DND-41 (cell line): ENCODE data around the gene CIB2.
A peak's percentile ranks its signal among the peaks of the same experiment; 100 is the strongest.

Experiments used
- ATAC-seq: fragments of 200-7000 bp; cut with Tn5 transposase; 3 replicates; pipeline ENCODE4 v1.9.1; 2021; ENCODE audit warnings: low read depth; ENCODE audit not compliant: insufficient read depth
- DNase-seq: peaks from one replicate; pipeline ENCODE4 v3.0.0-alpha.2; 2020
- H2AFZ ChIP-seq: 2 replicates; pipeline ENCODE4 v1.6.0; 2012; ENCODE audit warnings: low read depth, low read length
- H3K27ac ChIP-seq: 2 replicates; pipeline ENCODE4 v1.5.1; 2012; ENCODE audit warnings: low read length, inconsistent platforms
- H3K27me3 ChIP-seq: fragments of 200-600 bp; sonication (generic); 2 replicates; pipeline ENCODE4 v1.6.0; 2012; ENCODE audit warnings: low read length, mild to moderate bottlenecking, inconsistent platforms; ENCODE audit not compliant: insufficient read depth, poor library complexity
- H3K36me3 ChIP-seq: 2 replicates; pipeline ENCODE4 v1.5.1; 2012; ENCODE audit warnings: low read length, inconsistent platforms; ENCODE audit not compliant: insufficient read depth
- H3K4me1 ChIP-seq: 2 replicates; pipeline ENCODE4 v1.5.1; 2012; ENCODE audit warnings: mild to moderate bottlenecking, low read length; ENCODE audit not compliant: insufficient read depth
- H3K4me2 ChIP-seq: 2 replicates; pipeline ENCODE4 v1.6.0; 2012; ENCODE audit warnings: mild to moderate bottlenecking, moderate library complexity, low read length, inconsistent platforms; ENCODE audit not compliant: insufficient read depth
- H3K4me3 ChIP-seq, 2 experiments: fragments of 200-600 bp in 1 of 2; shearing (Covaris generic) in 1 of 2; 2 replicates each; pipeline ENCODE4 v1.5.1; 2012 to 2016; ENCODE audit warnings: inconsistent platforms in 2 of 2, low read length in 2 of 2, mild to moderate bottlenecking in 2 of 2, low read depth in 1 of 2, moderate library complexity in 1 of 2
- H3K79me2 ChIP-seq: 2 replicates; pipeline ENCODE4 v1.6.0; 2012; ENCODE audit warnings: low read length, inconsistent platforms; ENCODE audit not compliant: insufficient read depth
- H3K9ac ChIP-seq: 2 replicates; pipeline ENCODE4 v1.6.0; 2012; ENCODE audit warnings: low read depth, mild to moderate bottlenecking, inconsistent platforms, low read length, moderate library complexity
- H3K9me3 ChIP-seq: 2 replicates; pipeline ENCODE4 v1.5.1; 2012; ENCODE audit warnings: low read length, moderate library complexity, mild to moderate bottlenecking, inconsistent platforms; ENCODE audit not compliant: insufficient read depth, severe bottlenecking
- H4K20me1 ChIP-seq: 2 replicates; pipeline ENCODE4 v1.6.0; 2012; ENCODE audit warnings: low read length; ENCODE audit not compliant: insufficient read depth
- CTCF ChIP-seq: IDR thresholded peaks from 2 replicates; pipeline ENCODE4 v1.5.1; 2012; ENCODE audit warnings: borderline replicate concordance, low read length, moderate library complexity, mild to moderate bottlenecking; ENCODE audit not compliant: poor library complexity, severe bottlenecking; ENCODE audit errors: extremely low read depth
- EZH2 ChIP-seq: IDR thresholded peaks from 3 replicates; pipeline ENCODE4 v1.6.1; 2012; ENCODE audit warnings: borderline replicate concordance, low read depth, mild to moderate bottlenecking, moderate library complexity, low read length, inconsistent platforms; ENCODE audit not compliant: severe bottlenecking

The CIB2 gene

GRCh38 chr15:78168608-78169007, 37.4 kb upstream of the CIB2 start:
- no peaks in the 10 kb centered on the region for H3K9me3 ChIP-seq
- H3K36me3 ChIP-seq = peaks cover 79% of the 10 kb centered on the region
- no peak overlapping the region for H3K4me2 ChIP-seq
- H3K27ac ChIP-seq = peak overlapping the region; percentile 94
- H3K4me3 ChIP-seq = no peak overlapping the region
- TF ChIP-seq EZH2 (no peak), CTCF (no peak)
- H2AFZ ChIP-seq = no peak overlapping the region
- H4K20me1 ChIP-seq = no peaks in the 10 kb centered on the region
- ATAC-seq (no peak), DNase-seq (no peak)
- no peak overlapping the region; the same call in 1 of the 2 replicates for H3K9ac ChIP-seq
- H3K27me3 ChIP-seq = no peaks in the 10 kb centered on the region
- H3K79me2 ChIP-seq = peaks cover 5% of the 10 kb centered on the region
- peaks cover 48% of the 10 kb centered on the region for H3K4me1 ChIP-seq

GRCh38 chr15:78167227-78167888, 36.1 kb upstream of the CIB2 start:
- no peak overlapping the region for H2AFZ ChIP-seq
- peaks cover 35% of the 10 kb centered on the region for H3K4me1 ChIP-seq
- H3K9ac ChIP-seq = peak overlapping the region; percentile 47
- no peak overlapping the region for H3K4me3 ChIP-seq
- ATAC-seq (peak; percentile 95), DNase-seq (peak; percentile 76)
- no peaks in the 10 kb centered on the region for H4K20me1 ChIP-seq
- no peaks in the 10 kb centered on the region for H3K9me3 ChIP-seq
- TF ChIP-seq EZH2 (no peak), CTCF (no peak)
- peaks cover 83% of the 10 kb centered on the region for H3K36me3 ChIP-seq
- peaks cover 5% of the 10 kb centered on the region for H3K79me2 ChIP-seq
- peak overlapping the region; percentile 94 for H3K27ac ChIP-seq
- no peaks in the 10 kb centered on the region for H3K27me3 ChIP-seq
- H3K4me2 ChIP-seq = peak overlapping the region; percentile 42

DNA sequence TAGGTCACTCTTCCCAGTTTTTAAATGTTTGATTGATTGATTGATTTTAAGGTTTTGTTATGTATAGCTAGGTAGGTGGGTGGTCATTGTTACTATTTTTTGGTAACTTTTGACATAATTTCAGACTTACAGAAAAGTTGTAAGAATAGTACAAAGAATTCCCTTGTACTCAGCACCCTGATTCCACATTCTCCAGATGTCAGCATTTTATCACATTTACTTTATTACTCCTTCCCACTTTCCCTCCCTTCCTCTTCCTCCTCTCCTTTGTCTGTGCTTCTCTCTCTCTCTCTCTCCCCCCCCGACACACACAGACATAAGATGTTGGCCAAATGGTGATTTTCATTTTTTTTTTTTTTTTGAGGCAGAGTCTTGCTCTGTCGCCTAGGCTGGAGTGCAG, 32.8 kb upstream of the CIB2 start:
- Histone ChIP-seq H3K27me3 (no peaks in the 10 kb centered on the region), H3K27ac (no peak overlapping the region), H3K4me3 (no peak overlapping the region), H3K4me2 (no peak overlapping the region), H4K20me1 (no peaks in the 10 kb centered on the region), H2AFZ (no peak overlapping the region), H3K9ac (no peak overlapping the region), H3K4me1 (peaks cover 29% of the 10 kb centered on the region), H3K79me2 (peaks cover 5% of the 10 kb centered on the region), H3K9me3 (no peaks in the 10 kb centered on the region), H3K36me3 (peaks cover 80% of the 10 kb centered on the region)
- ATAC-seq (no peak), DNase-seq (no peak)
- TF ChIP-seq EZH2 (no peak), CTCF (no peak)

DNA sequence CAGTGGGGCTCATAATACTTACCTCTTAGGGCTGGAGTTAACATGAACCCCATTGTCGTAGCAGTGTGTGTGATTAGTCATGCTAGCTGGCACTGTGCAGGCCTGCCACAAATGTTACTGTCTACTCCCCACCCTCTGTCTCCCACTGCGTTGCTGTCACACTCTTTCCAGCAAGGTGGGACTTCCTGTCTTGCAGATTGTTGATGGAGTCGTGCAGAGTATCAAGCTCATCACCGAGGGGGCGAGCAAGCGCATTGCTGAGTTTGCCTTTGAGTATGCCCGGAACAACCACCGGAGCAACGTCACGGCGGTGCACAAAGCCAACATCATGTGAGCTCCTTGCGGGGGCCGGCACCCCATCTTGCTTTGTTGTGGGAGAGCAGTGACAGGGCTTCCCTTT, 30.8 kb upstream of the CIB2 start:
- no peak overlapping the region for H3K4me3 ChIP-seq
- ATAC-seq = peak; percentile 83
- H3K9me3 ChIP-seq = no peaks in the 10 kb centered on the region
- H3K36me3 ChIP-seq = peaks cover 81% of the 10 kb centered on the region
- no peaks in the 10 kb centered on the region for H4K20me1 ChIP-seq
- peaks cover 12% of the 10 kb centered on the region for H3K4me1 ChIP-seq
- no peak overlapping the region; the same call in 1 of the 2 replicates for H3K27ac ChIP-seq
- DNase-seq = peak; percentile 68
- H2AFZ ChIP-seq = no peak overlapping the region
- TF ChIP-seq EZH2 = no peak
- TF ChIP-seq CTCF = no peak
- H3K79me2 ChIP-seq = peaks cover 5% of the 10 kb centered on the region; the same call in 1 of the 2 replicates
- H3K4me2 ChIP-seq = no peak overlapping the region
- H3K27me3 ChIP-seq = no peaks in the 10 kb centered on the region
- H3K9ac ChIP-seq = no peak overlapping the region
